Activated T-cell treated with anti-CD3 and anti-CD28 coated beads for 1 hour (primary cell): Measurements from ENCODE around the gene TTN.
"Not testable (repeated sequence)": the region's sequence is repeated elsewhere in the genome, so short reads cannot be mapped to it uniquely, and the experiment has no call there.

ENCODE experiments used
- DNase-seq: peaks from one replicate; pipeline ENCODE4 v3.0.0-alpha.2; 2020; ENCODE audit warnings: low read depth

TTN gene

GRCh38 chr2:178733975-178734374 lies 73.2 kb downstream of the TTN start:
- no peak for DNase-seq

- no peak for DNase-seq
These were observed 74.3 kb downstream of the TTN start for GRCh38 chr2:178732913-178733312.

- DNase-seq = no peak
These were observed 75.9 kb downstream of the TTN start for GRCh38 chr2:178731300-178731699.

- no peak for DNase-seq
These were observed 77.2 kb downstream of the TTN start for GRCh38 chr2:178730049-178730448.

GRCh38 chr2:178723786-178724346 lies 83.4 kb downstream of the TTN start:
- DNase-seq = no peak

GRCh38 chr2:178722296-178722695 lies 84.9 kb downstream of the TTN start:
- DNase-seq = no peak

GRCh38 chr2:178718988-178719387 lies 88.2 kb downstream of the TTN start:
- no peak for DNase-seq

- DNase-seq = no peak
These were observed 88.9 kb downstream of the TTN start for GRCh38 chr2:178718283-178718682.

- DNase-seq = no peak
These were observed 90.8 kb downstream of the TTN start for GRCh38 chr2:178716394-178716793.

GRCh38 chr2:178715366-178715765 lies 91.9 kb downstream of the TTN start:
- DNase-seq = no peak

- DNase-seq = no peak
These were observed 99.7 kb downstream of the TTN start for GRCh38 chr2:178707476-178707875.

GRCh38 chr2:178704876-178705275 lies 102.3 kb downstream of the TTN start:
- DNase-seq = no peak

- DNase-seq = no peak
These were observed 104.9 kb downstream of the TTN start for GRCh38 chr2:178702361-178702760.

GRCh38 chr2:178700922-178701342 lies 106.3 kb downstream of the TTN start:
- no peak for DNase-seq

- DNase-seq = no peak
These were observed 107.1 kb downstream of the TTN start for GRCh38 chr2:178700136-178700535.

- DNase-seq = no peak
These were observed 114.4 kb downstream of the TTN start for GRCh38 chr2:178692845-178693244.

- no peak for DNase-seq
These were observed 117.4 kb downstream of the TTN start for GRCh38 chr2:178689808-178690207.

GRCh38 chr2:178683877-178684276 lies 123.3 kb downstream of the TTN start:
- DNase-seq = no peak

- DNase-seq = no peak
These were observed 126.1 kb downstream of the TTN start for GRCh38 chr2:178681081-178681480.

GRCh38 chr2:178679891-178680290 lies 127.3 kb downstream of the TTN start:
- no peak for DNase-seq

- no peak for DNase-seq
These were observed 129.6 kb downstream of the TTN start for GRCh38 chr2:178677599-178677998.

GRCh38 chr2:178676046-178676445 lies 131.2 kb downstream of the TTN start:
- no peak for DNase-seq

GRCh38 chr2:178674122-178674521 lies 133.1 kb downstream of the TTN start:
- no peak for DNase-seq

GRCh38 chr2:178666458-178666857 lies 140.8 kb downstream of the TTN start:
- DNase-seq = no peak

GRCh38 chr2:178658480-178658879 lies 148.7 kb downstream of the TTN start:
- DNase-seq = not testable (repeated sequence)
